IMR-90 (cell line): ENCODE data around the gene DHX38.
"Not testable (repeated sequence)": the region's sequence is repeated elsewhere in the genome, so short reads cannot be mapped to it uniquely, and the experiment has no call there.

Source experiments
- BHLHE40 ChIP-seq: fragments of 150-350 bp; IDR thresholded peaks from 2 replicates; pipeline ENCODE4 v1.6.1; 2016; ENCODE audit warnings: mild to moderate bottlenecking, low read depth, low read length
- MAFK ChIP-seq: IDR thresholded peaks from 2 replicates; pipeline ENCODE4 v1.6.1; 2012; ENCODE audit warnings: low read depth, low read length, improper control_type of control experiment
- POLR2A ChIP-seq: IDR thresholded peaks from 2 replicates; pipeline ENCODE4 v1.6.1; 2012; ENCODE audit warnings: mild to moderate bottlenecking, low read depth, low read length
- RCOR1 ChIP-seq: IDR thresholded peaks from 2 replicates; pipeline ENCODE4 v1.6.1; 2012; ENCODE audit warnings: mild to moderate bottlenecking, low read length, improper control_type of control experiment; ENCODE audit not compliant: insufficient replicate concordance
- RFX5 ChIP-seq: IDR thresholded peaks from 2 replicates; pipeline ENCODE4 v1.8.0; 2012; ENCODE audit warnings: low read depth, mild to moderate bottlenecking, low read length, moderate library complexity
- TF ChIP-seq, protein P1 (sequence below): conservative IDR thresholded peaks from 2 replicates; pipeline ENCODE4 v1.5.1; 2012; ENCODE audit warnings: mild to moderate bottlenecking, low read depth, low read length, improper control_type of control experiment

DNA sequence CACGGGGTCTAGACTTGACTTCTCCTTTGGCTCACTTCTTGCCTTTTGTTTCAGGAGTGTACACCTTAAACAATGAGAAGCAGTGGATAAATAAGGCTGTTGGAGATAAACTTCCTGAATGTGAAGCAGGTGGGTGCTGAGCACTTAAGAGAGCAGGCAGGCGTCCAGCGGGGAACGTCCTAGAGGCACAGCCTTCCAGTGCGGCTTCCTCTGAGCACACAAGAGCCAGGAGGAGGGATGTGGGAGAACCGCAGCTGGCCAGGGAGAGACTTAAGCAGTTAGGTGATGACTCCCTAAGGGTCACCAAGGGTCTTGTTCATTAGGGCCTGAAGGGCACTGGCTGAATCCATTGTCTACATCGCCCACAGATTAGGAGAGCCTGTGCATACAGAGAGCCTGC, 34.6 kb upstream of the DHX38 start:
- not testable (repeated sequence) for TF ChIP-seq BHLHE40, POLR2A, RCOR1, MAFK, RFX5
- TF ChIP-seq, protein P1, sequence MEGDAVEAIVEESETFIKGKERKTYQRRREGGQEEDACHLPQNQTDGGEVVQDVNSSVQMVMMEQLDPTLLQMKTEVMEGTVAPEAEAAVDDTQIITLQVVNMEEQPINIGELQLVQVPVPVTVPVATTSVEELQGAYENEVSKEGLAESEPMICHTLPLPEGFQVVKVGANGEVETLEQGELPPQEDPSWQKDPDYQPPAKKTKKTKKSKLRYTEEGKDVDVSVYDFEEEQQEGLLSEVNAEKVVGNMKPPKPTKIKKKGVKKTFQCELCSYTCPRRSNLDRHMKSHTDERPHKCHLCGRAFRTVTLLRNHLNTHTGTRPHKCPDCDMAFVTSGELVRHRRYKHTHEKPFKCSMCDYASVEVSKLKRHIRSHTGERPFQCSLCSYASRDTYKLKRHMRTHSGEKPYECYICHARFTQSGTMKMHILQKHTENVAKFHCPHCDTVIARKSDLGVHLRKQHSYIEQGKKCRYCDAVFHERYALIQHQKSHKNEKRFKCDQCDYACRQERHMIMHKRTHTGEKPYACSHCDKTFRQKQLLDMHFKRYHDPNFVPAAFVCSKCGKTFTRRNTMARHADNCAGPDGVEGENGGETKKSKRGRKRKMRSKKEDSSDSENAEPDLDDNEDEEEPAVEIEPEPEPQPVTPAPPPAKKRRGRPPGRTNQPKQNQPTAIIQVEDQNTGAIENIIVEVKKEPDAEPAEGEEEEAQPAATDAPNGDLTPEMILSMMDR = not testable (repeated sequence)
